HG03457 (cell line): ENCODE results near the gene CHRND.

Experiments used
- ATAC-seq: cut with Tn5 transposase; IDR thresholded peaks from one replicate; pipeline ENCODE4 v1.9.1; 2021; ENCODE audit warnings: moderate number of reproducible peaks; ENCODE audit not compliant: unreplicated experiment

Gene CHRND

DNA sequence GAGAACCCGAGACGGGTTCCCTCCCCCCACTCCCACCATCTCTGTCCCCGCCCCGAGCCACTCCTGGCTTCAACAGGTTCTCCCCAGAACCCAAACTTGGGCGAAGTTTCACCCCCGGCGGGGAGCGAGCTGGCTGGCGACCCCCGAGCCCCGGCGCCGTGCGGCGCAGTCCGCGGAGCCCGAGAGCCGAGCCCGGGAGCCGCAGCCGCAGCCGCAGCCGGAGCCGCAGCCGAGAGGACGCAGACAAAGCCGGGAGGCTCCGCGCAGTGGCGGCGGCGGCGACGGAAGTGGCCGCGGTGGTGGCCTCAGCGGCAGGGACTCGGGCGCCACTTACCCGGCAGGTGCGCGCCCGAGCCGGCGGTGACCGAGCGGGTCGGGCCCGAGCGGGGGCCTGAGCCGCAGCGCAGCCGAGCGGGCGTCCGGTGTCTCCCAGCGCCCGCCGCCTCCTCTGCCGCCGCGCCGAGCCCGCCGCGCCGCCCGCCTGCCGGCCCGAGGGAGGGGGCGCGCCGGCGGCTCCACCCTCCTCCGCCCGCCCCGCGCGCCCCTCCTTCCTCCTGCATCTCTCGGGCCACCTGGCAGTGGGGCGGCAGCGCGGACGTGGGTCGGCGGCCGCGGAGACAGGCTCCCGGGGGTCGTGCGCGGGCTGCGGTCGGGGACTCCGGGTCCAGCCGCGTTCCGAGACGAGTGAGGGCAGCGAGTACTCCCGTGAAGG lies 38.4 kb upstream of the CHRND start, which contains the start of gene ECEL1:
ECEL1 (minus strand) TSS at position 450 of the 712 bp plus-strand sequence. CDS start 1,181 bp downstream, outside the sequence.
- ATAC-seq, result no peak

DNA sequence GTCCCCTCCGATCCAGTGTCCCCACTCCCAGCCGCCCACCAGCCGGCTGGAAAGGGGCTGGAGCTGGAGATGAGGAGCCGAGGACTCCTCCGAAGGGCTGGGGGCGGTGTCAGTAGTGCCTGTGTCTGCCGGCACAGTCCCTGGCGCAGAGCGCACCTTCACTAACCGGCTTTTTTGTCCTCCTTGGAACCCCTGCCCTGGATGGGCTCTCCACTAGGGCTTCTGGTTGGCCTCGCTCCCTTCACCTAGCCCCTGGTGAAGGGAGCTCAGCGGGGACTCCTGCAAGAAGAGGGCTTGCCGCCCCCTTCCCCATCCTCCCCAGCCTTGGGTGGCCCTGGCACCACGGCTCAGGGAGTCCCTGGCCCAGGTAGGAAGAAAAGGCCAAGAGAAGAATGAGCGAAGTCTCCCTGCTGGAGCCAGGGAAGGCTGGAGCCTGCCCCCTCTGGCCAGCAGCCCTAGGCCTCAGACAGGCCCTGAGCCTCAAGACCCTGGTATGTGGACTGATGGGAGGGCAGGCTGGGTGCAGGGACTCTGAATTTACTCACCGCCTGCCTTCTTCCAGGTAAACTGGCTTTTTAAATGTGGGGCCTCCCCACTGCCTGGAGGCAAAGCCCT lies 37.8 kb upstream of the CHRND start:
- ATAC-seq, result no peak

GRCh38 chr2:232488721-232489300 lies 37.1 kb upstream of the CHRND start:
- no peak for ATAC-seq

DNA sequence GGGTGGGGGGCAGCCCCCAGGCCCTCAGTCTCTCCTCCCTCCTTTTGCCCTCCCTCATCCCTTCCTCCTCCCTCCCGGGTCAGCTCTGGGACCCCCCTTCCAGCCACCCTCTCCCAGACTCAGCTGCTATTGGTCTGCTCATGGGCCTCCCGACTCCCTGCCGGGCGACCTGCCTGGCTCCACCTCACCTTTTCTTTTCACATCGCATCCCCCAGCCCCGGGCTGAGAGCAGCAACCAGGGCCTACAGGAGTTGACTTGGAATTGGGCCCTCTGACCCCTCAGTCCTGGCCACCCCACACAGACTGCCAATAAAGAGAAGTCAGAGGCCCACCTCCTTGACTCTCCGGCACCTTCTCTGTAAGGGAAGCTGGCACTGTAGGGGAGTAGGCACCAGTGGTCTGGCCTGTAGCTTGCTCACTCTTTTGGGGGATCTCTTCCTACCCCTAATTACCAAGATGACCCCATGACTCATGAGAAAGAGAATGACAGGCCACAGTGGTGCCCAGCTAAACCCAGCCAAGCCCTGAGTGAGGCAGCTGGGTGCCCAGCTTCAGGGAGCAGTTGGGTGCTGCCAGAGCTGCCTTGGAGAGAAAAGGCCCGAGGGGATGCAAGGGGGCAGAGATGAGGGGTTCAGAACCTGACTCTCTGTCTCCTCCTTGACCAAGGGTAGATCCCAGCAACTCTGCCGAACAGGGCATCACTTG lies 36.3 kb upstream of the CHRND start:
- ATAC-seq, result no peak

DNA sequence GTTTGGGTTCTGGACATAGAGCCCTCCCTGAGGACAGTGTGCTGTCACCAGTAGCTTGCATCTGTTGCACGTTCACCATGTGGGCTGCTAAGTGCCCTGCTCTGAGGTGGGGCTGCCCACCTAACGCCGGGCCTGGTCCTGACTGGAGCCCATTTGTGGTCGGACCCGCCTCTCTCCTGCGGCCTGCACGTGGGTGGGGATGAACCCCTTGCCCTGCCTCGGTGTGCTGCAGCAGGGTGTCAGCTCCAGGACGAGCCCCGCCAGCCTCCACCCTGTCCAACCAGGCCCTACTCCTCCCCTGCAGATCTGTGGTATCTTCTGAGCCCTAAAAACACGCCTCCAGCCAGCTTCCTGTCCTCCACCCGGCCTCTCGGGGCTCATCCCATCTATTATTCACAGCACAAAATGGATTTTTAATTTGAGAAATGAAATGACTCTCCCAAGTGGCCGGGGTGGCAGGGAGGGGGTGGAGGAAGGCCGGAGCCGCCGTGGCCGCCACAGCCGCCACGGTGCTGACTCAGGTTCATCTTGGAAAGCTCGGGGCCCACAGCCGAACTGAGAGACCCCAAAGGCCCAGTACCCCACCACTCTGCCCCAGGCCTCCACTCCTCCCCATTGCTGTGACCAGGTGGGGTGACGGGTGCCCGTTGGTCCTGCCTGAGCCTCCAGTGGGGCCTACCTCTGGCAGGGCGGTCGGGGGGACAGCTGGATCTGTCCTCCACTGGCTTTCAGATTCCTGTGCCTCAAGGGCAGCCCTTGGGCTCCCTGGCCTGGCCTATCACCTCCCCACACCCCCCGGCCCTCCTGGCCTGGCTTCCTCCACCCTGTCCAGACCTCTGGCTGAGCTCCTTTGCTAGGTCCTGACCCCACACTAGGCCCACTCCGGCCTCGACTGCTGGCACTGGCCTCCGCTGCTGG lies 35.5 kb upstream of the CHRND start:
- no peak for ATAC-seq

GRCh38 chr2:232491139-232491780 lies 34.7 kb upstream of the CHRND start:
- ATAC-seq, result no peak

- no peak for ATAC-seq
Observed at GRCh38 chr2:232492236-232492848, 33.6 kb upstream of the CHRND start.

GRCh38 chr2:232492963-232493700 lies 32.8 kb upstream of the CHRND start:
- no peak for ATAC-seq

GRCh38 chr2:232493701-232494474 lies 32.1 kb upstream of the CHRND start:
- no peak for ATAC-seq

DNA sequence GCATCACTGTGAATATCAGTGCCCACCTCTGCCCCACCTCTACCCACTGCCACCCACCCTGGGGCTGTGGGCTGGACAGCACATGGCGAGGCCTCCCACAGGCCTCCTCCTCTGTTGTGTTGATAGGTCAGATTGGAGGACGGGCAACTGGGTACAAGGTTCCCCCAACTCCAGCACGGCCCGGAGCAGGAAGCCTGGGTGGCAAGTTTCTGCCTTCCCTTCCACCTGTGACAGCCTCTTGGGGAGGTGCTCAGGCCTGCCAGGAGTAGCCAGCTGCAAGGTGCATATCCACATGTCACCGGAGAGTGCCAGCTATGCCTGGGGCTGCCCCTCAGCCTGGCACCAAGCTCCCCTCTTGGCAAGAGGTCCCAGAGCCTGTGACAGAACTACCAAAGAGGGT lies 31.4 kb upstream of the CHRND start:
- ATAC-seq, result no peak

GRCh38 chr2:232495292-232495691 lies 30.7 kb upstream of the CHRND start:
- ATAC-seq, result no peak

- no peak for ATAC-seq
Observed at GRCh38 chr2:232496501-232497270, 29.3 kb upstream of the CHRND start.

GRCh38 chr2:232497348-232497747 lies 28.6 kb upstream of the CHRND start:
- ATAC-seq, result no peak

DNA sequence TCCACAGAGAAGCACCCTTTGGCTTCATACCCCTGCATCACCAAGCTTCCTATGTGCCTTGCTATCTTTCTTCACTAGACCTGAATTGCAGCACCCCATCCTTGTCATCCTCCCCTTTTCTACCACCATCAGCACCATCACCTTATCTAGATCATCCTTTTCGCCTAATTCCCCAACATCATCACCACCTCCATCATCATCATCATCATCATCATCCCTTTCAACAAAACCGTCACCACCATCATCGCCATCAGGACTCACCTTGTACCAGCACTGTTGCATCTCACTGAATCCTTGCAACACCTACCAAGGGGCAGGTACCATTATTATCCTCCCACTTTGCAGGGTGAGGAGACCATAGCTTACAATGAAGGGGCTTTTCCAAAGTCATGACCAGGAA lies 27.5 kb upstream of the CHRND start:
- ATAC-seq, result no peak

- ATAC-seq, result no peak
Observed at GRCh38 chr2:232501331-232501771, 24.6 kb upstream of the CHRND start.

GRCh38 chr2:232501794-232502390 lies 24.1 kb upstream of the CHRND start:
- ATAC-seq, result no peak

- ATAC-seq, result no peak
Observed at GRCh38 chr2:232502511-232502910, 23.4 kb upstream of the CHRND start.
